ENCODE results near the gene RUSF1. TPM values are rescaled to one million over a fixed set of nuclear protein-coding genes. Genes with fewer than 3 reads are reported as not detected.
A peak's percentile ranks its signal among the peaks of the same experiment; 100 is the strongest.

Gene RUSF1
- polyA plus RNA-seq, 3 donors, result 87.9 to 98.1 (median 94.4) TPM

DNA sequence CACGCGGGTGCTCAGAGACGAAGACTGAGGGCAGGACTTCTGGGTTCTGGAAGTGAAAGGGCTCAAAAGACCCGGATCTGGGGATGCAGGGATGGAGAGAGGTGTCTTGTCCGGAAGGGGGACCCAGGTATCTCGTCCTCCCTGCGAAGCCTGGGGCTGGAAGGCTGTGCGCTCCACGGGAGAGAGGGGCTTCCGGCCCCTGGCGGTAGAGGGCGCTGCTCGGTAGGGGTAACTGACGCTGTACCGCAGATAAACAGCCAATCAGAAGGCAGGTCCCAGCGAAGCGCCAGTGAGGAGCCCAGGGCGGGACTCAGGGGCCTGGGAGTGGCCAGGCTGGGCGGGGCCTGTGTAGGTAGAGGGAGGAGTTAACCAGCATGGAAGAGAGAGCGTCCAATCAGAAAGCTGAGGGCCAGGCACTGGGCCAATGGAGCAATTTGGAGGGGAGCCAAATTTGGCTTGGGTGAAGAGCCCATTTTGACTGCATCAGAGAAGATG lies 35.4 kb downstream of the RUSF1 start:
- peak; percentile 79 for DNase-seq

DNA sequence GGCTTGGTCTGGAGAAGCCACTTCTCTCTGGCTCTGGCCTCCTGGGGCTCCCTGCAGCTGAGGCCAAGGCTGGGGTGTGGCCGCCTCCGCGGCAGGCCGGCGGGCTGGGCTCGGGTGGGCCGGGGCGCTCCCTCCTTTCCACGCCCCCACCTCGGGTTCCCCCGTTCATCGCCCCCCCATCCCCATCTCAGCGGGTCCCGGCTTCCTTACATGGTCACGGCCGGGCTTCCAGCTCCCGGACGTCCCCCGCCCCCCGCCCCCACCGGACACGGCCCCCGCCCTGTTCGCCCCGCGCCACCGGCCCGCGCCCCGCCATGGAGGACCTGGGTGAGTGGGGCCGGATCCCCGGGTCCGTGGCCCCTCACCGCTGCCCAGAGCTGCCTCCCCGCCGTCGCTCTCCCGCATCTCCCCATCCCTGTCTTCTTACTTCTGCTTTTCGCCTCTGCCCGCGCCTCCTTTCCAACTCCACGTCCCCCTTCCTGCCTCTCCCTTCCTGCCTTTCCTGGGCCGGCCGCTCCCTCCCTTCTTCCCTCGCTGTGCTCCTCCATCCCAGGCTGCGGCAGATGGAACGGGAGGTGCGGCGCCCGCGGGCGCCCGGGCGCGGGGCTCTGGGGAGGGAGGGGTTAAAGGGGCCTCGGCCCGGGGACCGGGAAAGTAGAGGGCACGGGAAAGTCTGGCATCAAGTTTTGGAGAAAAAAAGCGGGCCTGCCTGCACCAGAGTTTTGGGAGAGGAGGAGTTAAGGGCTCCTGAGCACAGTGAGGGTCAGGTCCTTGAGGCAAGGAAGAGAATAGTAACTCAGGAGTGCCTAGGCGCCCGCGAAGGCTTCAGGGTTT lies 36.1 kb downstream of the RUSF1 start, which contains the start of gene TGFB1I1:
TSS of gene TGFB1I1 (plus strand) at position 278 of the 834 bp plus-strand sequence. CDS start at position 315, 37 bp downstream.
- peak; percentile 54 for DNase-seq

DNA sequence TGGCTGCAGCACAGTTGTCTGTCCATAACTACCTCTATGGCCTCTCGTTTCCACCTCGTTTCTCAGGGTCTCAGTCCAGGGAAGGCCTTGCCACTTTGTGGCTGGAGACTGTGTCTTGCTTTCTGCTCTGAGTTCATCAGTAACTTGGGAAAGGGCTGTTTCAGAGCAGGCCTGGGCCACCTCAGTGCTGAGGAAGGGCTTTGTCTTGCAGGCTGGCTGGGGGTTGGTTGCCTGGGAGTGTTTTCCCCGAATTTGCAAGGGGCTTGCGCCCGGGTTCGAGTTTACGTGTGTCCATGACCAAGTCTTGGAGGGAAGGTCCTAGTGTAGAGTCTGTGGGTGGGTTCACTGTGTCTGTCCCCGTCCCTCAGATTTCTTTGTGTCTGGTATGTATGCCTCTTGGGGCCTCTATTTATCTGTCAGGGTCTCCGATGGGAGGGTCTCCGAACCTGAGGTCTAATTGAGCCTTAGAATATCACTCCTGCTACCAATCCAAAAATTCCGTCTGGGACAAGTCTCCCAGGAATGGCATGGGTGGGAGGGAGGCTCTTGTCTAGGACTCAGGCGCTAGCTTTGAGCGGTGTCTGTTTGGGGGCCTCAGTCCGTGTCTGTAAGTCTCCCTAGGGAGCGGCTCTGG lies 36.8 kb downstream of the RUSF1 start:
- DNase-seq, result no peak

DNA sequence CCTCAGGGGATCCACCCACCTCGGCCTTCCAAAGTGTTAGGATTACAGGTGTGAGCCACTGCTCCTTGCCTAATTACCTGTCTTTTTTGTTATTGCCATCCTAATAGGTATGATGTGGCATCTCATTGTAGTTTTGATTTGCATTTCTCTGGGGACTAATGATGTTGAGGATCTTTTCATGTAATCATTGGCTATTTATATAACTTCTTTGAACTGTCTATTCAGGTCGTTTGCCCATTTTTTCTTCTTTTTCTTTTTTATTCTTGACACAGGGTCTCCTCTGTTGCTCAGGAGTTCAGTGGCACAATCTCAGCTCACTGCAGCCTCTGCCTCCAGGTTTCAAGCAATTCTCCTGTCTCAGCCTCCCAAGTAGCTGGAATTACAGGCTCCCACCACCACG lies 37.6 kb downstream of the RUSF1 start:
- DNase-seq, result no peak

DNA sequence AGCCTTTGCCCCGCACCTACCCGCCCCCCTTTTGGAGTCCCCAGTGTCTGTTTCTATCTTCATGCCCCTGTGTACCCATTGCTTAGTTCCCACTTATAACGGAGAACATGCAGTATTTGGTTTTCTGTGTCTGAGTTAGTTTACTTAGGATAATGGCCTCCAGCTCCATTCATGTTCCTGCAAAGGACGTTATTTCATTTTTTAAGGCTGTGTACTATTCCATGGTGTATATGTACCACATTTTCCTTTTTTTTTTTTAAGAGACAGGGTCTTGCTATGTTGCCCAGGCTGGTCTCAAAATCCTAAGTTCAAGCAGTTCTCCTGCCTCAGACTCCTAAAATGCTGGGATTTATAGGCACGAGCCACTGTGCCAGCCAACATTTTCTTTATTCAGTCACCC lies 40.3 kb downstream of the RUSF1 start:
- no peak for DNase-seq

DNA sequence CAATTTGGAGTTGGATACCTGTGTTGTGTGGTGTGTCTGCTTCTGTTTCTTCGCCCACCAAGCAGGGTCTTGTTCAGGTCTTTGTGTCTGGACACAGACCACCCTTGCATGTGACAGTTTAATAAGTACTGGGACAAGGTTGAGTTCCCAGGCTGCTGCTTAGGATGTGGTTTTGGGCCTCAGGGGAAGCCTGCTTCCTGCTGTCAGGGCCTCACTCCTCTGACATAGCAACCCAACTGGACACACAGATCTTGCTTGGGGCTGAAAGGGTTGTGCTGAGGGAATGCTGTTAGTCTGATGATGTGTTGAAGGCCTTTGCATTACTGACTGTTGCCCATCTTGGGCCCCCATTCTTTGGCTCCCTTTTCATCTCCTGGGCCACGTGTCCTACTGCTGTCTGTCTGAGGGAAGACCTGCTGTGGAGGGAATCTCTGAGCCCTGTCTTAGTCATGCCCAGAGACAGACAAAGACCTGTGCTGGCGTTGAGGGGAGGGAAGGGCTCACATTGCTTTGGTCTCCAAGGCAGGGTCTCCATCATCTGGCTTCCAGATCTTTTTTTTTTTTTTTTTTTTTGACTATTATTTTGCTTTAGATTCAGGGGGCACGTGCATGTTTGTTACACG lies 40.9 kb downstream of the RUSF1 start:
- no peak for DNase-seq

DNA sequence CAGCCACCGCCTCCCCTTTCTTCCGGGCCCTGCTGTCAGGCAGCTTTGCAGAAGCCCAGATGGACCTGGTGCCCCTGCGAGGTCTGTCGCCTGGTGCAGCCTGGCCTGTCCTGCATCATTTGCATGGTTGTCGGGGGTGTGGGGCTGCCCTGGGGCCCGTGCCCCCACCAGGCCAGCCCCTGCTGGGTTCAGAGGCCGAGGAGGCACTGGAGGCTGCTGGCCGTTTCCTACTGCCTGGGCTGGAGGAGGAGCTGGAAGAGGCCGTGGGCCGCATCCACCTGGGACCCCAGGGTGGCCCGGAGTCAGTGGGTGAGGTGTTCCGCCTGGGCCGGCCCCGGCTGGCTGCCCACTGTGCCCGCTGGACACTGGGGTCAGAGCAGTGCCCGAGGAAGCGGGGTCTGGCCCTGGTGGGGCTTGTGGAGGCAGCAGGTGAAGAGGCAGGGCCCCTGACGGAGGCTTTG lies 41.8 kb downstream of the RUSF1 start:
- no peak for DNase-seq

DNA sequence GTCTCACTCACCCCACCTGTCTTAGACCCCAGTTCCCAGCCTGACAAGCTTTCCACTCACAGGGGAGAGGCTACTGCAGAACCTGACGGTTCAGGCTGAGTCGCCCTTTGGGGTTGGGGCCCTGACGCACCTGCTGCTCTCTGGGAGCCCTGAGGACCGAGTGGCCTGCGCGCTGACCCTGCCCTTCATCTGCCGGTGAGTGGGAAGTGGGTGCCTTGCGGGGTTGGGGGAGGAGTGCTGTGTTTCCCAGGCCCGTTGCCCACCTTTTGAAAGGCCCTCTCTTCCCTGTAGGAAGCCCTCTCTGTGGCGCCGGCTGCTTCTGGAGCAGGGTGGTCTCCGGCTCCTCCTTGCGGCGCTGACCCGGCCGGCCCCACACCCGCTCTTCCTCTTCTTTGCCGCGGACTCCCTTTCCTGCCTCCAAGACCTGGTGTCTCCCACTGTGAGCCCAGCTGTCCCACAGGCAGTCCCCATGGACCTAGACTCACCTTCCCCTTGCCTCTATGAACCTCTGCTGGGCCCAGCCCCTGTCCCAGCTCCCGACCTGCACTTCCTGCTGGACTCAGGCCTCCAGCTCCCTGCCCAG lies 42.3 kb downstream of the RUSF1 start:
- DNase-seq, result no peak

DNA sequence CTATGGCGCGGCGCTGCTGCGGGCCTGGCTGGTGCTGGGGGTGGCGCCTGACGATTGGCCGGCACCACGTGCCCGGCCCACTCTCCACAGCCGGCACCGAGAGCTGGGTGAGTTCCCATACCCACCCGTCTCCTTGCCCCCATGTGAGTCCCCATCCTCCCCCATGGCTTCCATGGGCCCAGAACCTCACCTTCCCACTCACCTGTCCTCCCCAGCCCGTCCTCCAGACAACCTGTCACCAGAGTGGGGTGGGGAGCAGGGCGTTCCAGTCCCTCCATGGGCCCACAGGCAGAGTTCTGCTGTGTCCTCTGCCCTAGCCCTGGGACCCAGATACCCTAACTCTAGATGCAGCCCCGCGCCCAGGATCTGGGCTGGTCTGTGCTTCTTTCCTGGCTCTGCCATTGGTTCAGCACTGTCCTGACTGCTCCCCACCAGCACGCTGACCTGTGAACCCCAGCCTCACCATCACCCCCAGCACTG lies 43.4 kb downstream of the RUSF1 start:
- DNase-seq, result no peak

DNA sequence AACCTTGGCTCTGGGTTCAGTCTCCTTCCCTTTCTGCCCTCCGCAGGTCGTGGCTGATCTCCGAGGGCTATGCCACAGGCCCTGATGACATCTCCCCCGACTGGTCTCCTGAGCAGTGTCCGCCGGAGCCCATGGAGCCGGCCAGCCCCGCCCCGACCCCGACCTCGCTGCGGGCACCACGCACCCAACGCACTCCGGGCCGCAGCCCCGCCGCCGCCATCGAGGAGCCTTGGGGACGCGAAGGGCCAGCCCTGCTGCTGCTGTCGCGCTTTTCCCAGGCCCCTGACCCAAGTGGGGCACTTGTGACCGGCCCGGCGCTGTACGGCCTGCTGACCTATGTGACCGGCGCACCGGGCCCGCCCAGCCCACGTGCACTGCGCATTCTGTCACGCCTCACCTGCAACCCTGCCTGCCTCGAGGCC lies 43.8 kb downstream of the RUSF1 start:
- no peak for DNase-seq

DNA sequence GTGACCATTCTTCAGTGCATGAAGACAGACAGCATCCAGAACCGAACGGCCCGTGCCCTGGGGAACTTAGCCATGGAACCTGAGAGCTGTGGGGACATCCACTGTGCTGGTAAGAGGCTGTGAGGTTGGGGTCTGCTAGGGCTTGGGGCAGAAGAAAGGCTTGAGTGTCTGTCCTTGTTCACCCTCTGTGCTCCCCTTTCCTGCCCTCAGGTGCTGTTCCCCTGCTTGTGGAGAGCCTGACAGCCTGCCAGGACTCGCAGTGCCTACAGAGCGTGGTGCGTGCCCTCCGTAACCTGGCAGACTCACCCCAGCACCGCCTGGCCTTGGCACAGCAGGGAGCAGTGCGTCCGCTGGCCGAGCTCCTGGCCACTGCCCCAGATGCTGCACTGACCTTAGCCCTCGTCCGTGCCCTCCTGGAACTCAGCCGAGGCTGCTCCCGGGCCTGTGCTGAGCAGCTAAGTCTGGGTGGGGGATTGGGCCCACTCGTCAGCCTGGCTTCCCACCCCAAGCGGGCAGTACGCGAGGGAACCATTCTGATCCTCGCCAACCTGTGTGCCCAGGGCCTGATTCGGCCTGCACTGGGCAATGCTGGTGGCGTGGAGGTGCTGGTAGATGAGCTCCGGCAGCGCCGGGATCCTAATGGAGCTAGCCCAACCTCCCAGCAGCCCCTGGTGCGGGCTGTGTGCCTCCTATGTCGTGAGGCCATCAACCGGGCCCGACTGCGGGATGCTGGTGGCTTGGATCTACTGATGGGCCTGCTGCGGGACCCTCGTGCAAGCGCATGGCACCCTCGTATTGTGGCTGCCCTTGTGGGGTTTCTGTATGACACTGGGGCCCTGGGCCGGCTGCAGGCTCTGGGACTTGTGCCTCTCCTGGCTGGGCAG lies 46.0 kb downstream of the RUSF1 start:
- no peak for DNase-seq

DNA sequence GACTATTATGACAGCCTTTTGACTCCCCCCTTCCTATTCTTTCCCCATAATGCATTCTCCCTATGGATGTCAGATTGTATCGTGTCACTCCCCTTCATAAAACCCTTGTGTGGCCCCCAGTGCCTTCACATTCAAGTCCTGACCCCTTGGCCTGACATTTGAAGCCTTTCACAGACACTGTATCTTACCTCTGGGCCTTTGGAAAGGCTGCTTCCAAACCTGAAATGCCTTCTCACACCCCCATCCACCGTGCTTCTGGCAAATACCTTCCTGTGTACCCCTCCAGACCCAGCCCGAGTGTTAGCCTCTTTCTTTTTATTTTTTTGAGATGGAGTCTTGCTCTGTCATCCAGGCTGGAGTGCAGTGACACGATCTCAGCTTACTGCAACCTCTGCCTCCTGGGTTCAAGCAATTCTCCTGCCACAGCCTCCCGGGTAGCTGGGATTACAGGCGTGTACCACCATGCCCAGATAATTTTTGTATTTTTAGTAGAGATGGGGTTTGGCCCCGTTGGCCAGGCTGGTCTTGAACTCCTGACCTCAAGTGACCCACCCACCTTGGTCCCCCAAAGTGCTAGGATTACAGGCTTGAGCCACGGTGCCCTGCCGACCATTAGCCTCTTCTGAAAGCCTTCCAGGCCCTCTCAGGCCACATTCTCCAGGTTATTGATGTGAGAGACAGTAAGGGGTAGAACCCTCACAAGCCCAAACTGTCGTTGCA lies 46.8 kb downstream of the RUSF1 start:
- no peak for DNase-seq

DNA sequence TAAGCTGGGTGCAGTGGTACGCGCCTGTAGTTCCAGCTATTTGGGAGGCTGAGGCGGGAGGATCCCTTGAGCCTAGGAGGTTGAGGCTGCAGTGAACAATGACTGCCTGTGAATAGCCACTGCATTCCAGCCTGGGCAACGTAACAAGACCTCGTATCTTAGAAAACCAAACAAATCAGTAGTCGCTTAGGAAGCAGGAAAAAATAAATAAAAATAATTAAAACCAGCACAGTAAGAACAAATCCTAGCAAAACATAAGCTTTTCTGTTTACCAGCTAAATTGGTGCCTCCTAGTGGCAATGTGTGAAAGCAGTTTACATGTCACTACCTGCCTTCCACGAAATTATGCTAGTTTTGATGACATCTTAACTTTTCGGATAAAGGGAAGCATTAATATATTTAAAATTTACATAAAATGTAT lies 47.6 kb downstream of the RUSF1 start:
- DNase-seq, result peak; percentile 48

DNA sequence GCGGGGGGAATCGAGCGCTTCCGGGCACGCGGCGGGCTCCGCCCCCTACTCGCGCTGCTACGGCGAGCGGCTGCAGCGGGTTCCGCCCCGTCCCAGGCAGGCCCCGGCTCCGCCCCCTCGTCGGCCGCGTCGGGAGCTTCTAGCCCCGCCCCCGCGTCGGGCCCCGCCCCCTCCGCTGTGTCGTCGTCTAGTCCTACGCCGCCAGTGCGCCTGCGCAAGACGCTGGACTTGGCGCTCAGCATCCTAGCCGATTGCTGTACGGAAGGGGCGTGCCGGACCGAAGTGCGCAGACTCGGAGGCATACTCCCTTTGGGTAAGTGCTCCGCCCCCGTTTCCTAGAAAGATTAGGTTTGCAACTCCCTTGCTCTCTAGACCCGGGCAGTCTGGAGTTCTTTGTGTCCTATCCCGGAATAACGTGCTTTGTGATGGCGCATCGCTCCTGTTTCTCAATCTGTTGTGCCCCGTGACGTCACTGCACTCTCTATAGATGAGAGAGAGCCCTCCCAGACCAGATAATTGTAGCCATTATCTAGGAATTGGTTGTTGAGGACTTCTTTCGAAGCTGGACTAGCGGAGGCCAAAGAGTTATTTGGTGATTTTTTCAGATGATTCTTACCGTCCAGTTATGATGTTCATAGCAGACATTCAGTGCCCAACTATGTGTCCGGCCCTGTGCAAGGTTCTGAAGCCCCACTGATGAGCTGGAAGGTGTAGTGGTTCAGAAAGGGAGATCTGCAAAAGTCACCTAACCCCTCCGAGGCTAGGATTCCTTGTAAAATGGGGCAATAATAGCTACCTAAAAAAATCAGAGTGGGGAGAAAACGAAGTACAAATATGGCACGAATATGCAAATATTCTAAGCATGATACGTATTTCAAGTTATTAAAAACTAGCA lies 48.3 kb downstream of the RUSF1 start:
- peak; percentile 99 for DNase-seq

DNA sequence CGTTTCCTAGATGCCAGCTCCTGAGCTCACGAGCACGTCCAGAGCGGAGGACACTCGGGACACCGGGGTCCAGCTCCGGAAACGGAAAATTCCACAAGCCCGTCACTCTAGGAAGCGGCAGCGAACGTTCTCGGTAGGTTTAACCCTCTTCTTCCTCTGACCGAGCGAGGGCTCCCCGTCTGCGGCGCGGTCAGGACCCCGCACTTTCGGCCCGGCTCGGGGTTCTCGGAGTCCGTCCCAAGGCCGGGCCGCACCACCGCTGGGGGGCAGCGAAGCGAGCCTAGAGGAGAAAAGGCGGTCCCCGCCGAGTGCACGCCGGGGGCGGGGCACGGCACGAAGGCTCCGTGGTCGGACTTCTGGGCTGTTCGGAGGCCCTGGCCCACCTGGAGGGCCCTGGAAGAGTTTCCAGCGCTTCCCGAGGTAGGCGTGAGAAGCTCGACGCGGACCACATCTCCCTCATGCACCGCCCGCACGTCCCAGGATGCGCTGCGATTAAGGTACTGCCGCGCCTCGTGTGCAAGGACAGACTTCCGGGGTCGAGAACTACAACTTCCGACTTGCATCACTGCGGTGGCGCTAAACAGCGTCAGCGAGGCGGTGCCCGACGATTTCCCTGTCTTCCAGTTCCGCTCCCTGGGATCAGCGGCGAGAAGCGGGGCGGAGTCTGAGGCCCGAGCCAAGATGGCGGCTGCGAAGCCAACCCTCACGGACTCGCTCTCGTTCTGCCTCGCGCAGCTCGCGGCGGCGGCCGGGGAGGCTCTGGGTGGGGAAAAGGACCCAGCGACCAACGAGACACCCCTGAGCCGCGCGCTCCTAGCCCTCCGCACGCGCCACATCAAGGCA lies 49.1 kb downstream of the RUSF1 start, which contains the start of gene ARMC5:
TSS of gene ARMC5 (plus strand) at position 658 of the 843 bp plus-strand sequence. CDS start at position 682, 24 bp downstream.
- peak; percentile 98 for DNase-seq

DNA sequence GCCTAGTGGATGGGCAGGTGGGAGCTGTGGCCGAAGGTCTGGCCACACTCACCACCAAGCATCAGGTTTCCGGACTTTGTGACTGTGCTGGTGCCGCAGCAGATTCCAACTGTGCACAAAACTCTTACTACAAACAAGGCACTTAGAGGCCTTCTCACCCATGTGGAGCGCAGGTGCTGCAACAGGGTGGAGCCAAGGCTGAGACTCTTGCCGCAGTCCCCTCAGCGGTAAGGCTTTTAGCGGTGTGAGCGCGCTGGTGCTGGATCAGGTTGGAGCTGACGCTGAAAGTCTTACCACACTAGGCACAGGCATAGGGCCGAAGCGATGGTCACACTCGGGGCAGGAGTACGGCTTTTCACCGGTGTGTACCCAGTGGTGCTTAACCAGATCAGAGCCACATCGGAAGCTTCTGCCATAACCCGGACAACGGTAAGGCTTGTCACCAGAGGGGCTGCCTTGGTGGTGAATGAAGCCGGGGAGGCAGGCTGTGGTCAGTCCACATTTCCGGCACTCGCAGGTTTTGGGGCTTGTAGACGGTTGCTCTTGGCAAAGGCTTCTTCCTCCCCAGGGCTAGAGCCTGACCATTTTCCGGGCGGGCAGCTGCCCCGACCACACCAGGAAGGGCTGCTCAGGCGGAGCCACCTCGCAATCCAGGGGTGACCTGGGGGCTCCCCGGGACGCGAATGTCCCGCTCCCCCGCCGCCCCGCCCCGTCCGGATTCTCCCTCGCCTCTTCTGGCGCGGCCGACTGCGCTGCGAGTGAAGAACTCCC lies 49.9 kb downstream of the RUSF1 start:
- peak; percentile 40 for DNase-seq

DNA sequence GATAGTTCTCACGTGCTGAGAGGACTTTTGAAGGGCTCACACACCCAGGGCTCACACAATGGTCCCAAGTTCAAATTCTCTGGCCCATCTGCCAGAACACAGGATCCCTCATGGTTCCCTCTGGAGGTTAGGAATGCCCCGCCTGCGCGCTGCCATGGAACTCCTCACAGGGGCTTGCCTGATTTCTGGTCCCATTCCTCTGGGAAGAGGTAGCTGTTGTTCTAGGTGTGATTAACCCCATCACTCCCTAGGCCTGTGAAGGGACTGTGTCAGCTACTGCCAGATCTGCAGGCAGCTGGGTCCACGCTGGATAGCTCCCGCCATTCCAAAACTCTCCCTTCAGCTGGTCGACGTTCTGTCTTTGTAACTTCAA lies 51.2 kb downstream of the RUSF1 start:
- no peak for DNase-seq
